SHP77 treated with DMSO at 0.1 percent for 48 hours (cell line): Measurements from ENCODE around the gene GPR179.
"Not testable (repeated sequence)": the region's sequence is repeated elsewhere in the genome, so short reads cannot be mapped to it uniquely, and the experiment has no call there.

Source experiments
- DNase-seq: peaks from one replicate; lab custom pipeline; 2025; lab: John Stamatoyannopoulos, UW

The GPR179 gene

GRCh38 chr17:38322156-38322779 is 21.5 kb downstream of the GPR179 start:
- no peak for DNase-seq

GRCh38 chr17:38320482-38320881 is 23.3 kb downstream of the GPR179 start:
- no peak for DNase-seq

DNA sequence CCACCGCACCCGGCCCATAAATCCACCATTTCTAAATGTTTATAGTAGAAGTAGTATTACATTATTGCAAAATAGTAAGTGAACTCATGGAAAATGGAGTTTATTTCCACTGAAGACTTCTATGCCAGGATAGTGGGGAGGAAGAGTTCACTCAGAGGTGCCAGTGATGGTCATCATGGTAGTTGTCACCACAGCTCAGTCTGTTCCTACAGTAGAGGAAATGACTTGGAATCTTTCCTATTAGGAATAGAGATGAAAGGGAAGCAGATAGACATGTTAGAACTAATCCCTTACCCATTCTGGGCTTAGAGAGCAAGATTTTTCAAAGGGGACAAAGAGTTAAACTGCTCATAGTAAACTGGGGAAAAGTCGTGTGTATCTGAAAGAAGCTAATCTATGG is 26.7 kb downstream of the GPR179 start:
- DNase-seq, result no peak

GRCh38 chr17:38315497-38315896 is 28.3 kb downstream of the GPR179 start:
- no peak for DNase-seq

- DNase-seq, result peak; percentile 94
Observed at GRCh38 chr17:38296834-38297517, 46.8 kb downstream of the GPR179 start, which contains the start of gene MRPL45. Gene MRPL45 (plus strand): TSS chr17:38297168. CDS start chr17:38297184, 16 bp downstream.

DNA sequence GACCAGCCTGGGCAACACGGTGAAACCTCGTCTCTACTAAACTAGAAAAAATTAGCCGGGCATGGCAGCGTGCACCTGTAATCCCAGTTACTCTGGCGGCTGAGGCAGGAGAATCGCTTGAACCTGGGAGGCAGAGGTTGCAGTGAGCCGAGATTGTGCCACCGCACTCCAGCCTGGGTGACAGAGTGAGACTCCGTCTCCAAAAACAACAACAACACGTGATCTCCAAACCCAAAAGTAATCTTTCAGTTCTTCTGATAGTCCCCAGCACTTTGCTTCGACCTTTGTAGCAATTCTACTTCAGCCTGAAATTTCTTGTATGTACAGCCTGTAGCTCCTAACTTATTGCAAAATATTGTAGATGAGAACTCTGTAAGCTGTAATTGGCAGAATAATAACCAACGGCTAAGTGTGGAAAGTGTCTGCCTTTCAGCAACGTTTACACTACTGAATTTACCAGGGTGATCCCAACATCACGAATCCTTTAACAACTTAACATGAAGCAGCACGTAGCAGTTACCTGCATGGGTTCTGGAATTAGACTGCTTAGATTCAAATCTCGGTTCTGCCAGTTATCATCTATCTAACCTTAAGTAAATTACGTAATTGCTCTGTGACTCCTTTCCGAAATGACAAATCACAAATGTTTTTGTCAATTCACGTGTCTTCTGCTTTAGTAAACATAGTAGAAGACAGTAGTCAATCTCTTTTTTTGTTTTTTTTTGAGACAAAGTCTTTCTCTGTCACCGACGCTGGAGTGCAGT is 48.0 kb downstream of the GPR179 start:
- not testable (repeated sequence) for DNase-seq

- DNase-seq, result not testable (repeated sequence)
Observed at GRCh38 chr17:38289760-38290159, 54.0 kb downstream of the GPR179 start.

GRCh38 chr17:38288217-38288827 is 55.4 kb downstream of the GPR179 start:
- peak; percentile 5 for DNase-seq

DNA sequence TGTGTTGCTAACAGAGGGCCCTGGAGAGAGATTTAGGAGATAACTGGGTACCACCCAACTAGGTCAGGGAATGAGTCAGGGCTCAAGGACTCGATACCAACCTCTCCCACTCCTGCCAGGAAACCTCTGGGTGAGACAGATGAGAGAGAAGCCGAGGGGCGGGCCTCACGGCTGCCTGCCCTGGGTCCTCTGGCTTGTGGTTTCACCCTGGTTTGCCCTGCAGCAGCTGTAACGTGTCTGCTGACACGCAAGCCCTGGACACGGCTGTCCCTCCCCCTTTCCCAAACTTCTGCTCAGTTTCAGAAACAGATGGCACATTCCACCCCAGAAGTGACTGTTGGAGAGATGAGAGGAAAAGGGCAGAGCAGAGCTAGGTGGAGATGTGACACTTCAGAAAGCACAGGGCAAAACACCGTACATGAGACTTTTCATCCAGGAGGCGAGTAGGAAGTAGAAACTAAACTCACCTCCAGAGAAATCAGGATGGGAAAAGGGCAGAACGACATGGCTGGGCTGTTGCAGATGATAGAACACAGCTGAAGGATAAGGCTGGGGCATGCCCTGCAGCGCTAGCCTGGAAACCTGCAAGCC is 57.2 kb downstream of the GPR179 start:
- DNase-seq, result not testable (repeated sequence)

DNA sequence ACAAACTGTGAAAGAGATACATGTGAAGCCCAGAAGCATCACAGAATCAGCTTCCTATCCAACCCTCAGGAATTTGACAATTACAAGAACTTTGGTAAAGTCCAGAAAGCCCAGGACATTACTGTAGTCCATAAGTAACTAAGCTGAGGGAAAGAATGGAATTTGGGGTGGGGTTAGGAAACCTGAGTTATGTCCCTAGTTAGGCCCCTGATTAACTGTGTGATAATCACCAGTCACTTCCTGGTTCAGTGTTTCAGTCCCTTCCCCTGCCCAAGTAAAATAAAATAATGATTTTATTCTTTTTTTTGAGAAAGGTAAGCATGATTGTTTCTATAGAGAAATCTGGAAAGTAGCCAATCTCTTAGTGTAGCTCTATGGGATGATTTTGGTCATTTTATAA is 57.8 kb downstream of the GPR179 start:
- not testable (repeated sequence) for DNase-seq
